Thyroid gland (tissue), 4 donors: ENCODE results near the gene C4orf17. TPM values are rescaled to one million over a fixed set of nuclear protein-coding genes. Genes with fewer than 3 reads are reported as not detected.
"Not testable (repeated sequence)": the region's sequence is repeated elsewhere in the genome, so short reads cannot be mapped to it uniquely, and the experiment has no call there.

Source experiments
- DNase-seq, 2 donors: peaks; one replicate each; pipeline ENCODE4 v3.0.0-alpha.2; 2019
- H3K27ac ChIP-seq, 3 donors: fragments of 200-600 bp; sonication (generic); 1 replicate in 2 of 3; 2 replicates in 1 of 3; pipeline ENCODE4 v1.5.1; 2016 to 2019; ENCODE audit warnings: mild to moderate bottlenecking in 1 of 3, moderate library complexity in 1 of 3
- H3K27me3 ChIP-seq: fragments of 200-600 bp; sonication (generic); one replicate; pipeline ENCODE4 v1.5.1; 2019
- H3K36me3 ChIP-seq, 2 donors: fragments of 200-600 bp; sonication (generic); one replicate each; pipeline ENCODE4 v1.5.1; 2016 to 2019
- H3K4me1 ChIP-seq, 2 donors: fragments of 200-600 bp; sonication (generic); one replicate each; pipeline ENCODE4 v1.5.1; 2017 to 2019
- H3K4me3 ChIP-seq, 3 donors: fragments of 200-600 bp; sonication (generic); replicated peaks in 1 of 3; 1 replicate in 2 of 3; 2 replicates in 1 of 3; pipeline ENCODE4 v1.5.1; 2016; ENCODE audit warnings: mild to moderate bottlenecking in 1 of 3
- H3K9me3 ChIP-seq: fragments of 200-600 bp; sonication (generic); one replicate; pipeline ENCODE4 v1.5.1; 2017
- POLR2A ChIP-seq, 2 donors: fragments of 450-650 bp; IDR thresholded peaks; one replicate each; pipeline ENCODE4 v1.6.1; 2017; ENCODE audit warnings: antibody characterized with exemption in 2 of 2, mild to moderate bottlenecking in 2 of 2, moderate library complexity in 1 of 2
- WGBS, 2 donors: methylation state at CpG; one replicate each; pipeline ENCODE4 v1.1.5; 2017; 5-methylcytosine and 5-hydroxymethylcytosine counted together
- intact Hi-C: fragments of 100-400 bp; cut with DNase I; formaldehyde crosslinking; loops from one replicate; pipeline ENCODE4 v1.15.1; 2023
- total RNA-seq, 4 donors: library from RNA; depleted of rRNA; stranded (reverse); fragments of >200 nt; gene quantifications; one replicate each; pipeline ENCODE4 v1.2.3, GENCODE V29; 2016
- TF ChIP-seq, protein P1 (sequence below), 6 experiments: fragments of 200-600 bp in 3 of 6; fragments of 450-650 bp in 3 of 6; sonication (generic) in 3 of 6; IDR thresholded peaks; one replicate each; pipeline ENCODE4 v1.5.1; 2016 to 2019; ENCODE audit warnings: antibody characterized with exemption in 6 of 6, mild to moderate bottlenecking in 2 of 6, inconsistent platforms in 1 of 6, moderate library complexity in 1 of 6

Gene C4orf17
- total RNA-seq, 4 donors from 2014 or later = not detected

DNA sequence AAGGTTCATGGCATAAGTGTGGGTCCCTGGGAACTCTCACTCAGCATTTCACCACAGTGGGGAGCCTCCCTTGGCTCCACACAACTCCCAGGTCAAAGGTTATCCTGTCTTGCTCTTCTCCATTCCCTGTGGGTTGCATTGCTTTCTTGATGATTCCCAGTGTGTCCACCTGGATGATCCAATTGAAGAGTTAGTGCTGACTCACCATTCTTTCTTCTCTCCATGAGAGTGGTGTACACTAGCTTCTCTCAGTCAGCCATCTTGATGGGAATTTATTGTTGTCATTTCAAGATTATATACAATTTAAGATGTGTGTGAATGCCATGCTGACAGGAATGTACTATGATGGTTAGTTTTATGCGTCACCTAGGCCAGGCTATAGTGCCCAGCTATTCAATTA is 25.6 kb upstream of the C4orf17 start:
- Histone ChIP-seq H3K27ac (no peak overlapping the region), H3K36me3 (no peaks in the 10 kb centered on the region), H3K4me1 (no peaks in the 10 kb centered on the region), H3K9me3 (no peaks in the 10 kb centered on the region), H3K27me3 (no peaks in the 10 kb centered on the region), H3K4me3 (no peak overlapping the region)
- no peak for DNase-seq
- TF ChIP-seq, protein P1, sequence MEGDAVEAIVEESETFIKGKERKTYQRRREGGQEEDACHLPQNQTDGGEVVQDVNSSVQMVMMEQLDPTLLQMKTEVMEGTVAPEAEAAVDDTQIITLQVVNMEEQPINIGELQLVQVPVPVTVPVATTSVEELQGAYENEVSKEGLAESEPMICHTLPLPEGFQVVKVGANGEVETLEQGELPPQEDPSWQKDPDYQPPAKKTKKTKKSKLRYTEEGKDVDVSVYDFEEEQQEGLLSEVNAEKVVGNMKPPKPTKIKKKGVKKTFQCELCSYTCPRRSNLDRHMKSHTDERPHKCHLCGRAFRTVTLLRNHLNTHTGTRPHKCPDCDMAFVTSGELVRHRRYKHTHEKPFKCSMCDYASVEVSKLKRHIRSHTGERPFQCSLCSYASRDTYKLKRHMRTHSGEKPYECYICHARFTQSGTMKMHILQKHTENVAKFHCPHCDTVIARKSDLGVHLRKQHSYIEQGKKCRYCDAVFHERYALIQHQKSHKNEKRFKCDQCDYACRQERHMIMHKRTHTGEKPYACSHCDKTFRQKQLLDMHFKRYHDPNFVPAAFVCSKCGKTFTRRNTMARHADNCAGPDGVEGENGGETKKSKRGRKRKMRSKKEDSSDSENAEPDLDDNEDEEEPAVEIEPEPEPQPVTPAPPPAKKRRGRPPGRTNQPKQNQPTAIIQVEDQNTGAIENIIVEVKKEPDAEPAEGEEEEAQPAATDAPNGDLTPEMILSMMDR (IDR thresholded peaks at IDR 0.05) = no peak
- intact Hi-C loops = no loop called here
- WGBS, 2 donors = 95 to 97% methylated on average over 1 of the region's 1 CpG

DNA sequence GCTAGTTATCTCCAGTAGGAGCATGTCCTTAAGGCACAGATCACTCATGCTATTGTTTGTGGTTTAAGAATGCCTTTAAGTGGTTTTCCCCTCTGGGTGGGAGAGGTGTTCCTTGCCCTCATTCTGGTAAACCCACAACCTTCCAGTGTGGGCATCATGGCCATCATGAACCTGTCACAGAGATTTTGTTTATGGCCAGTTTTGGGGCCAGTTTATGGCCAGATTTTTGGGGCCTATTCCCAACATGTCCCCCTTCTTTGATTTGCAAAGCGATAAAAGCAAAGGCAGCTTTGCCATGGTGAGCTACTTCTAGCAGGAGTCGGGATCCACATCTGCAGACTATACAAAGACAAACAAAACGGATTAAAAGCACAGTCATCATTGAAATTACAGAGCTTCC is 24.2 kb upstream of the C4orf17 start:
- H3K36me3 ChIP-seq, intact Hi-C loops, H3K4me1 ChIP-seq, H3K9me3 ChIP-seq, H3K4me3 ChIP-seq, H3K27me3 ChIP-seq, H3K27ac ChIP-seq, DNase-seq: not testable (repeated sequence)
- 70 to 74% methylated on average over 3 of the region's 3 CpGs for WGBS, 2 donors

DNA sequence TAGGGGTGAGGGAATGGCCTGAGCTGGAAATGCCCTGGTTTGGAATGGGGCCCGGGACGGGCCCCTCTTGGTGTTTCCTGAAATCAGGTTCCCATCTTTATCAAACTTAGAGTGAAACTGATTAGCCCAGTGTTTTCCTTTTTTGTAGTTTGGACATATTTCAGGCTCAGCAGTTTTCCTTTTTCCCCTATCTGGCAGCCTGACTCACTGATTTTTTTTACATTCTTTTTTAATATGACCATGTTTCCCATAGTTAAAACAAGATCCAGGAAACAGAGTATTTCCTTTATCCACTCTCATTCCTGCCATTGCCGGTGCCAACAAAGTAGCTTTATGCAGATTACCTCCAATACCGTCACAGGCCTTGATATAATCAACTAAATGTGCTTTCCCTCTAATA is 20.5 kb upstream of the C4orf17 start:
- H3K27me3 ChIP-seq = no peaks in the 10 kb centered on the region
- H3K9me3 ChIP-seq = no peaks in the 10 kb centered on the region
- intact Hi-C loops = no loop called here
- DNase-seq = no peak
- no peak overlapping the region for H3K27ac ChIP-seq
- H3K36me3 ChIP-seq = no peaks in the 10 kb centered on the region
- no peak overlapping the region for H3K4me3 ChIP-seq
- H3K4me1 ChIP-seq = no peaks in the 10 kb centered on the region
- WGBS, 2 donors = 55 to 80% methylated on average over 4 of the region's 4 CpGs
- TF ChIP-seq, protein P1 (IDR thresholded peaks at IDR 0.05) = no peak
- TF ChIP-seq POLR2A (IDR thresholded peaks at IDR 0.05) = no peak

DNA sequence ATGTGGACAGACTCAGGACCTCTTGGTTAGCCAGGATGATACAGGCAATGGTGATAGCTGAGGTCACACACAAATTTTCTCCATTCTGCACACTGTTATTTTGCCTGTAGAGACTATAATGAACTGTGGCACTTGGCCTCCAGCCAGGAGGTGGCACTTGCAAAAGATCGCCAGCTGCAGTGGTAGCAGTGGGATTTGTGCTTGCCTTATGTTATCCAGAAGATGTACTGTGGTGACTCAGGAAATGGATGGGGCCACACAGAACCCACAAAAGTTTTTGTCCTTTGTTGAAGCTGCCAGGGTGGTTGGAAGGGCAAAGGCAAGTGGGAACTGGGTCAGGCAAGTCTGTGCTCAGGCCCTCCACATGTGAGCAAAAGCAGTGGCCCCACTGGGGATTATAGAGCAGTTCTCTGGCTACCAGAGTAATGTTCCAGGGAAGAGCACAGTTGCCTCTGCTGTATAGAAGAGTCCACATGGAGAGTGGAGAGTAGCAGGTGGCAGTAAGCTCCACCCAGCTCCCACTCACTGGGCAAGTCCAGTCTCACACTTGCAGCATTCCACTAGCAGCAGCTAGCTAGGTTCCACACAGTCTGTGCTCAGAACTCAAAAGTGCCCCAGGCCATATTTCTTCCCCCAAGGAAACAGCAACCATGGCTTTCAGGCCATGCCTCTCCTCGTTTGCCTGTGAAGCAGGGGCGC is 5.9 kb upstream of the C4orf17 start:
- H3K27me3 ChIP-seq = no peaks in the 10 kb centered on the region
- H3K36me3 ChIP-seq = no peaks in the 10 kb centered on the region
- no peak overlapping the region for H3K27ac ChIP-seq
- no peaks in the 10 kb centered on the region for H3K9me3 ChIP-seq
- no peak overlapping the region for H3K4me3 ChIP-seq
- no peaks in the 10 kb centered on the region for H3K4me1 ChIP-seq
- intact Hi-C loops = no loop called here
- TF ChIP-seq, protein P1 (IDR thresholded peaks at IDR 0.05) = no peak
- no peak for TF ChIP-seq POLR2A (IDR thresholded peaks at IDR 0.05)
- DNase-seq = no peak
- 71% methylated on average over 3 of the region's 3 CpGs for WGBS, 2 donors

DNA sequence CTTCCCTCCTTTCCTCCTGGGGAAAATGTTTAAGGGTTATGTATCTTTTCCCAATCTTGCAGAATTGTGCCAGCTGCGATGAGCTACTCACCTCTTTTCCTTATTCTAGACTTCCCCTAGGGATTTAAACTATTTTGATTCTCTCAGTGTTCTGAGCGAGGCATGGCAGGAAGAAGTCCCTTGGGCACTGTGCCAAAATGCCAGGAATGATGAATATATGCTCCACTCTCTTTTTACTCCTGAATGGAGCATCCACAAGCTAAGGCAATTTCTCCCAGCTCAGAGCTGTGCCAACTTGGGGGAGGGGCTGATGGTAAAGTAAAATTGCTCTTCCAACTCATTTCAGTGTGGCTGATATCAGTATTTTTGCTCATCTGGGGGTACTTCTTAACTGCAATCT is 4.0 kb upstream of the C4orf17 start:
- Histone ChIP-seq H3K4me3 (no peak overlapping the region), H3K36me3 (no peaks in the 10 kb centered on the region), H3K9me3 (no peaks in the 10 kb centered on the region), H3K4me1 (no peaks in the 10 kb centered on the region), H3K27ac (no peak overlapping the region), H3K27me3 (no peaks in the 10 kb centered on the region)
- intact Hi-C loops = no loop called here
- 55 to 65% methylated on average over 2 of the region's 2 CpGs for WGBS, 2 donors
- DNase-seq = no peak
- TF ChIP-seq POLR2A (IDR thresholded peaks at IDR 0.05) = no peak

DNA sequence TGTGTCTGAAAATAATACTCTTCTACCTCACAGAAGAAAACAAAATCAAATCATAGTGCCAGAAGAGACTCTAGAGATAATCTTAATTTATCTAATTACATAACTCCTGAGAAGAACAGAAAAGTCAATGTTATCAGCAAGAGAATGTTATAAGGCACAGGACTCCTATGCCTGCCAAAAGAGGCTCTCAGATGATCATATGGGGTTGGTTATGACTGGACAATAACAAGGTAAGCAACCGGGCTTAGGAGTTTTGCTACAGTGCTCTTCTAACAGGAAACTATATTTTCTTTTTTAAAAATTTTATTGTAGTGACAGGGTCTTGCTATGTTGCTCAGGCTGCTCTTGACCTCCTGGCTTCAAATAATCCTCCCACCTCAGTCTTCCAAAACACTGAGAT is 3.5 kb upstream of the C4orf17 start:
- Histone ChIP-seq H3K36me3 (no peaks in the 10 kb centered on the region), H3K9me3 (no peaks in the 10 kb centered on the region), H3K4me1 (no peaks in the 10 kb centered on the region), H3K27me3 (no peaks in the 10 kb centered on the region), H3K4me3 (no peak overlapping the region), H3K27ac (no peak overlapping the region)
- WGBS, 2 donors = 68 to 84% methylated on average over 1 of the region's 1 CpG
- intact Hi-C loops = no loop called here
- DNase-seq = no peak
- no peak for TF ChIP-seq POLR2A (IDR thresholded peaks at IDR 0.05)
- TF ChIP-seq, protein P1 (IDR thresholded peaks at IDR 0.05) = no peak
